ENCODE measurements around the gene DLX6.
A peak's percentile ranks its signal among the peaks of the same experiment; 100 is the strongest.

The DLX6 gene

GRCh38 chr7:97005183-97006054, at the start of gene DLX6:
Gene DLX6, plus strand, starts transcription at chr7:97005553. Its CDS starts 425 bp downstream, at chr7:97005978.
- DNase-seq = peak; percentile 93

GRCh38 chr7:96959135-96959534, 46.2 kb upstream of the DLX6 start:
- DNase-seq = no peak

GRCh38 chr7:96962221-96962885, 43.0 kb upstream of the DLX6 start:
- DNase-seq = no peak

- DNase-seq = no peak
Measured at GRCh38 chr7:96968981-96969380, 36.4 kb upstream of the DLX6 start.

- DNase-seq = no peak
Measured at GRCh38 chr7:96970739-96971138, 34.6 kb upstream of the DLX6 start.

GRCh38 chr7:96973986-96974385, 31.4 kb upstream of the DLX6 start:
- no peak for DNase-seq

GRCh38 chr7:96976106-96976505, 29.2 kb upstream of the DLX6 start:
- DNase-seq = no peak

GRCh38 chr7:96977445-96977844, 27.9 kb upstream of the DLX6 start:
- DNase-seq = no peak

- DNase-seq = no peak
Measured at GRCh38 chr7:96979551-96980276, 25.6 kb upstream of the DLX6 start.

- DNase-seq = no peak
Measured at GRCh38 chr7:96982586-96982985, 22.8 kb upstream of the DLX6 start.

- no peak for DNase-seq
Measured at GRCh38 chr7:96985992-96986391, 19.4 kb upstream of the DLX6 start.

- no peak for DNase-seq
Measured at GRCh38 chr7:96986901-96987300, 18.5 kb upstream of the DLX6 start.

GRCh38 chr7:96987719-96988118, 17.6 kb upstream of the DLX6 start:
- no peak for DNase-seq

- DNase-seq = no peak
Measured at GRCh38 chr7:96989241-96989858, 16.0 kb upstream of the DLX6 start.

GRCh38 chr7:96989859-96990317, 15.5 kb upstream of the DLX6 start:
- DNase-seq = no peak

- no peak for DNase-seq
Measured at GRCh38 chr7:96991546-96992191, 13.7 kb upstream of the DLX6 start.

GRCh38 chr7:96992192-96993005, 13.0 kb upstream of the DLX6 start:
- DNase-seq = no peak

- DNase-seq = no peak
Measured at GRCh38 chr7:96993094-96993865, 12.1 kb upstream of the DLX6 start.

- DNase-seq = no peak
Measured at GRCh38 chr7:96993980-96994379, 11.4 kb upstream of the DLX6 start.

GRCh38 chr7:96995406-96996110, 9.8 kb upstream of the DLX6 start:
- DNase-seq = no peak

Measured in NCI-H2029 (cell line).